GM18951 (cell line): Measurements from ENCODE around the gene PTBP1.
"Not testable (repeated sequence)": the region's sequence is repeated elsewhere in the genome, so short reads cannot be mapped to it uniquely, and the experiment has no call there.

Experiments used
- POLR2A ChIP-seq: IDR thresholded peaks from 4 replicates; pipeline ENCODE4 v1.6.1; 2011; ENCODE audit warnings: mild to moderate bottlenecking; ENCODE audit not compliant: insufficient read length, insufficient read depth; ENCODE audit errors: extremely low read depth
- in situ Hi-C: fragments of 300-500 bp; cut with MboI; formaldehyde crosslinking; loops from one replicate; pipeline ENCODE4 v1.12.0; 2022; ENCODE audit warnings: low sequenced_read_pairs, mixed read lengths, inconsistent platforms; ENCODE audit not compliant: unreplicated experiment

The PTBP1 gene

GRCh38 chr19:825897-826644 is 28.8 kb downstream of the PTBP1 start:
- TF ChIP-seq POLR2A = no peak
- in situ Hi-C loops = no loop called here

DNA sequence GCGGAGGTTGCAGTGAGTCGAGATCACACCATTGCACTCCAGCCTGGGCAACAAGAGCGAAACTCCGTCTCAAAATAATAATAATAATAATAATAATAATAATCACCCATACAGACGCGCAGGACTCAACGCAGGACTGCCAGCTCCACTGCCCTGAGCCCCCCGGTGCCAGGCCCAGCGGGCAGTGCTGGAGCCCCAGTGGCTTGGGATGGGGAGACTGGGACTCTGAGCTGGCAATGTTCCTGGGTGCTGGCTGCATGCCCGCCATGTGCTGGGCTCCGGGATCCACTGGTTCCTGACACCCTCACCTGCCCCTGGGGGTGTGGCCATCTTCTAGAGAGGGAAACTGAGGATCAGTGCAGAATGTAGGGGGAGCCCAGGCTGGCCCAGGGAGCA is 30.1 kb downstream of the PTBP1 start:
- in situ Hi-C loops = no loop called here
- no peak for TF ChIP-seq POLR2A

DNA sequence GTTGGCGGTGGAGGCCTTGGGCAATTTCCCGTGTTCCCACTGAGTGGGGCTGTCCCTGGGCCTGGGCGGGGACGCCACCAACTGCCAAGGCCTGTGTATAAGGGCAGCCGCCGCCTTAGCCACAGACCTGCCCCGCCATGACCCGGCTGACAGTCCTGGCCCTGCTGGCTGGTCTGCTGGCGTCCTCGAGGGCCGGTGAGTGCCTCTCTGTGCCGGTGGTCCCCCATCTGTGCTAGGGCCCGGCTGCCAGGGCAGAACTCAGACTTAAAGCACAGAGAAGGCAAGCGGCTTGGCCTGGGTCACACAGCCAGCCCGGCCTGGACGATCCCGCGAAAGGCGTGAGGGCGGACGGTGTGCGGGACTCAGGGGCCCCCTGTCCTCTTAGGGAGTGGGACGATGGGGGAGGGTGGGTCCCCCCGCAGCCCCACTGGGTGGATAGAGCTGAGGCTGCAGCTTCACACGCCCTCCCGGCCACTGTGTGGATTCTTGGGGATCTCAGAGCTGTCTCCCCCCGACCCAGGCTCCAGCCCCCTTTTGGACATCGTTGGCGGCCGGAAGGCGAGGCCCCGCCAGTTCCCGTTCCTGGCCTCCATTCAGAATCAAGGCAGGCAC is 30.6 kb downstream of the PTBP1 start, which contains the start of gene AZU1:
Gene AZU1 (plus strand): TSS at position 128 of the 612 bp plus-strand sequence. CDS start 10 bp downstream, at position 138.
- TF ChIP-seq POLR2A = no peak
- in situ Hi-C loops = no loop called here

DNA sequence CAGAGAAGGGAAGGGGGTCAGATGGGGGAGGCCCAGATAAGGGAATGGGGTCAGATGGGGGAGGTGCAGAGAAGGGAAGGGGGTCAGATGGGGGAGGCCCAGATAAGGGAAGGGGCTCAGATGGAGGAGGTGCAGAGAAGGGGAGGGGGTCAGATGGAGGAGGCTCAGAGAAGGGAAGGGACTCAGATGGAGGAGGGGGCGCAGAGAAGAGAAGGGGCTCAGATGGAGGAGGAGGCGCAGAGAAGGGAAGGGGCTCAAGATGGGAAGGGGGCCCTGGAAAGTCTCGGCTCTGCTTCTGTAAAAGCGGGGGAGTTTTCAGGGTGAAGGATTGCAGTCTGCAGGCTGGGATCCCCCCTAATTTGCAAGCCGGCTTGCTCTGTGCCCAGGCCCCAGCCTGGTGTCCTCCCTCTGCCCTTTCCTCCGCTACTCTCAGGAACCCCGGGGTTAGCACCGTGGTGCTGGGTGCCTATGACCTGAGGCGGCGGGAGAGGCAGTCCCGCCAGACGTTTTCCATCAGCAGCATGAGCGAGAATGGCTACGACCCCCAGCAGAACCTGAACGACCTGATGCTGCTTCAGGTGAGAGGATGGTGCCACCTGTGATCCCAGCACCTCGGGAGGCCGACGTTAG is 32.0 kb downstream of the PTBP1 start:
- TF ChIP-seq POLR2A = no peak
- in situ Hi-C loops = no loop called here

- in situ Hi-C loops = no loop called here
- no peak for TF ChIP-seq POLR2A
Measured at GRCh38 chr19:831407-832369, 34.4 kb downstream of the PTBP1 start.

DNA sequence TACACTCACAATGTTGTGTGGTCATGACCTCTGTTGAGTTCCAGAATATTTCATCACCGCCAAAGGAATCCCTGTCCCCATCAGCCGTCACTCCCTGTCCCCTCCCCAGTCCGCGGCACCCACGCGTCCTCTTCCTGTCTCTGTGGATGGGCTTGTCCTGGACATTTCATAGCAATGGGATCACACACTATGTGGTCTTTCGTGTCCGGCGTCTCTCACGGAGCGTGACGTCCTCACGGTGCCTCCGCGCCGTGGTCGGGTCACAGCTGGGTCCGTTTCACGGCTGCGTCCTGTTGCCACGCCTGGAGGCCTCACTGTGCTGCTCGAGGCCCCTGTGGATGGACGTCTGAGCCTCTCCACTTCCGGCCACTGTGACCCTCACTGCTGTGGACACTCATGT is 37.0 kb downstream of the PTBP1 start:
- TF ChIP-seq POLR2A = no peak
- in situ Hi-C loops = no loop called here

DNA sequence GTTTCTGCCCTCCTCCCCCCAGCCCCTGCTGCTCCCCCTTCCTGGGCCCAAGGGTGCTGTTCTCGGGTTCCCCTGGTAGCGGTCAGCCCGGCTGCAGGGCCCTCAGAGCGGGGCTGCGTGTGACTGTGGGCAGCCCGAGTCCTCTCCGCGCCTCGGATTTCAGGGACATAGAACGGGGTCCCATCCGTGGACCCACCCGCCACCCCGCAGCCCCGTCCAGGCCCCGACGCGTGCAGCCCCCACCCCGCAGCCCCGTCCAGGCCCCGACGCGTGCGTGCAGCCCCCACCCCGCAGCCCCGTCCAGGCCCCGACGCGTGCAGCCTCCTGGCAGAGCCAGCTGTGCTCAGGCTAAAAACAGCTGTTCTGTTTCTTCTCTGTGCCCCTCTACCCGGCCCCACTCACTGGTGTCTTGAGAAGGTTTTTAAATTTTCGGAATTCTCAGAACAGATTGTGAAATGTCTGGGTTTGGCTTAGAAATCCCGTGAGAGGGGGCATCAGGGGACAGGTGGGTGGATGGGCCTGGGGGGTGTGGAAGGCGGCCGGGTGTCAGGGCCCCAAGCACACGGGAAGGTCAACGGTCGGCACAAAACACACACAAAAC is 38.1 kb downstream of the PTBP1 start:
- no peak for TF ChIP-seq POLR2A
- in situ Hi-C loops = no loop called here

GRCh38 chr19:840519-841206 is 43.4 kb downstream of the PTBP1 start, which contains the start of gene PRTN3:
Gene PRTN3, plus strand, starts transcription at chr19:840999. Its CDS starts 10 bp downstream, at chr19:841009.
- TF ChIP-seq POLR2A = no peak
- in situ Hi-C loops = no loop called here

DNA sequence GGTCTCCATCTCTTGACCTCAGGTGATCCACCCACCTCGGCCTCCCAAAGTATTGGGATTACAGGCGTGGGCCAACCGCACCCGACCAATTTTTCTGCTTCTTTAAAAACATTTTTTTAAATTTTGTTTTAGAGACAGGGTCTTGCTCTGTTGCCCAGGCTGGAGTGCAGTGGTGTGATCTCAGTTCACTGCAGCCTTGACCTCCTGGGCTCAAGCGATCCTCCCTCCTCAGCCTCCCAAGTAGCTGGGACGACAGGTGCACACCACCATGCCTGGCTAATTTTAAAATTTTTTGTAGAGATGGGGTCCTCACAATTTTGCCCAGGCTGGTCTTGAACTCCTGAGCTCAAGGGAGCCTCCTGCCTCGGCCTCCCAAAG is 45.5 kb downstream of the PTBP1 start:
- in situ Hi-C loops = not testable (repeated sequence)

DNA sequence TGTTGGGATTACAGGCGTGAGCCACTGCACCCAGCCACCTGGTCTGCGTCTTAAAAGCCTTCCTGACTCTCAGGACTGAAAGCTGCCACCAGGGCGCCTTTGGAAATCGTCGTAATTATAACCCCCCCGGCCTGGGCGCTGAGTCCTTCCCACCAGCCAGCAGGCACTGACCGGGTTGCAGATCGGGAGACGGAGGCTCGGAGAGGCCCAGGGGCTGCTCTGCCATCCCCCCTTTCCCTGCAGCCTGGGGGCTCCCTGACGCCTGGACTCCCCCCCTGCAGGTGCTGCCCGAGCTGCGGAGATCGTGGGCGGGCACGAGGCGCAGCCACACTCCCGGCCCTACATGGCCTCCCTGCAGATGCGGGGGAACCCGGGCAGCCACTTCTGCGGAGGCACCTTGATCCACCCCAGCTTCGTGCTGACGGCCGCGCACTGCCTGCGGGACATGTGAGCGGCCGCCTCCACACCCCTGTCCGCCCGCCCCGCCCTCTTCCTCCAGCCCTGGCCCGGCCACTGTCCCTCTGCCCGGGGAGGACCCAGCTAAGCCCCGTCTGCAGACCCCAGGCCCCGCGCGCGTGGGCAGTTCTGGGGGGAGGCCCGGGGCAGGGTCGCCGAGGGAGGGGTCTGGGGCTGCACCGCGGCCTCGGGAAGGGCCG is 46.1 kb downstream of the PTBP1 start:
- in situ Hi-C loops = no loop called here

GRCh38 chr19:843836-844545 is 46.7 kb downstream of the PTBP1 start:
- TF ChIP-seq POLR2A = no peak
- in situ Hi-C loops = no loop called here

More for the DNA sequence above, 46.1 kb downstream of the PTBP1 start:
- no peak for TF ChIP-seq POLR2A
